H1 (cell line): Measurements from ENCODE around the gene ELFN1. TPM values are rescaled to one million over a fixed set of nuclear protein-coding genes. Genes with fewer than 3 reads are reported as not detected.

Source experiments
- CTCF ChIA-PET: fragments of 300-600 bp; sonication (Branson Sonifier 250); formaldehyde crosslinking; loops from one replicate; lab custom pipeline; 2021; ENCODE audit not compliant: partially characterized antibody; lab: Charles Lee
- POLR2A ChIA-PET: fragments of 300-600 bp; sonication (Branson Sonifier 250); formaldehyde crosslinking; loops from one replicate; lab custom pipeline; 2021; ENCODE audit warnings: inconsistent platforms; ENCODE audit not compliant: partially characterized antibody; lab: Charles Lee
- DNase-seq, 2 experiments: peaks; one replicate each; pipeline versions ENCODE4 v3.0.0 to v3.0.0-alpha.2; 2010 to 2022; ENCODE audit warnings: low spot score in 2 of 2, low read depth in 1 of 2, mixed read lengths in 1 of 2
- FAIRE-seq: peaks from 2 replicates; lab custom pipeline; 2011; peaks lifted over from hg19 to GRCh38; lab: Jason Lieb, UNC
- H2AFZ ChIP-seq: 2 replicates; pipeline ENCODE4 v1.8.1; 2012; ENCODE audit warnings: low read length, inconsistent platforms
- H2AK5ac ChIP-seq: 2 replicates; pipeline ENCODE4 v1.6.1; 2013; ENCODE audit warnings: low read depth, low read length
- H2BK120ac ChIP-seq: replicated peaks from 2 replicates; pipeline ENCODE3; 2013; ENCODE audit warnings: low read depth, low read length, inconsistent platforms
- H2BK12ac ChIP-seq: 2 replicates; pipeline ENCODE4 v1.6.1; 2013; ENCODE audit warnings: low read depth, low read length
- H2BK15ac ChIP-seq: 2 replicates; pipeline ENCODE4 v1.6.1; 2013; ENCODE audit warnings: low read length
- H2BK20ac ChIP-seq: 2 replicates; pipeline ENCODE4 v1.6.1; 2013; ENCODE audit warnings: low read length
- H2BK5ac ChIP-seq: 2 replicates; pipeline ENCODE4 v1.6.1; 2013; ENCODE audit warnings: low read depth, low read length
- H3K14ac ChIP-seq: 2 replicates; pipeline ENCODE4 v1.6.1; 2013; ENCODE audit warnings: inconsistent platforms; ENCODE audit not compliant: insufficient read length
- H3K18ac ChIP-seq: 2 replicates; pipeline ENCODE4 v1.6.1; 2013; ENCODE audit warnings: low read length; ENCODE audit errors: extremely low read depth
- H3K23ac ChIP-seq: 2 replicates; pipeline ENCODE4 v1.6.1; 2013; ENCODE audit warnings: inconsistent platforms; ENCODE audit not compliant: insufficient read length
- H3K23me2 ChIP-seq: 2 replicates; pipeline ENCODE4 v1.6.1; 2013; ENCODE audit warnings: low read depth, low read length
- H3K27ac ChIP-seq: 2 replicates; pipeline ENCODE4 v1.6.1; 2011; ENCODE audit warnings: low read depth, low read length, inconsistent platforms
- H3K27me3 ChIP-seq, 4 experiments: replicated peaks in 1 of 4; 1 replicate in 1 of 4; 2 replicates in 3 of 4; pipeline versions ENCODE4 v1.6.1 to v1.8.1; 2011 to 2013; ENCODE audit warnings: low read length in 3 of 4, mild to moderate bottlenecking in 3 of 4, inconsistent platforms in 2 of 4, mixed read lengths in 2 of 4, moderate library complexity in 1 of 4; ENCODE audit not compliant: control insufficient read depth in 3 of 4, insufficient read depth in 3 of 4; ENCODE audit errors: extremely low read depth in 1 of 4
- H3K36me3 ChIP-seq, 4 experiments: 2 replicates each; pipeline versions ENCODE4 v1.6.1 to v1.8.1; 2011 to 2013; ENCODE audit warnings: mild to moderate bottlenecking in 4 of 4, low read length in 3 of 4, moderate library complexity in 2 of 4, control low read depth in 1 of 4, inconsistent platforms in 1 of 4; ENCODE audit not compliant: insufficient read depth in 4 of 4, control insufficient read depth in 2 of 4
- H3K4ac ChIP-seq: replicated peaks from 2 replicates; pipeline ENCODE3; 2013; ENCODE audit warnings: low read length, low read depth, mixed read lengths, inconsistent platforms; ENCODE audit not compliant: insufficient read length
- H3K4me1 ChIP-seq, 4 experiments: replicated peaks in 1 of 4; 1 replicate in 1 of 4; 2 replicates in 3 of 4; pipeline versions ENCODE4 v1.6.1 to v1.8.1; 2011 to 2013; ENCODE audit warnings: low read length in 3 of 4, inconsistent platforms in 2 of 4, mixed read lengths in 1 of 4; ENCODE audit not compliant: insufficient read depth in 4 of 4, control insufficient read depth in 3 of 4
- H3K4me2 ChIP-seq, 2 experiments: 2 replicates each; pipeline versions ENCODE4 v1.6.1 to v1.8.1; 2011 to 2013; ENCODE audit warnings: low read depth in 2 of 2, low read length in 2 of 2, control low read depth in 1 of 2, inconsistent platforms in 1 of 2, mild to moderate bottlenecking in 1 of 2; ENCODE audit not compliant: insufficient read depth in 1 of 2
- H3K4me3 ChIP-seq, 4 experiments: fragments of 200-600, 300-600 bp in 1 of 4; sonication (generic), shearing (Covaris generic), sonication (Bioruptor Twin) in 1 of 4; 2 replicates each; pipeline versions ENCODE4 v1.5.1 to v1.8.1; 2011 to 2016; ENCODE audit warnings: low read length in 4 of 4, low read depth in 3 of 4, control low read depth in 2 of 4, inconsistent platforms in 2 of 4, mild to moderate bottlenecking in 2 of 4, mixed read lengths in 1 of 4, moderate library complexity in 1 of 4; ENCODE audit not compliant: insufficient read depth in 2 of 4; ENCODE audit errors: extremely low read depth in 1 of 4
- H3K56ac ChIP-seq: replicated peaks from 2 replicates; pipeline ENCODE3; 2013; ENCODE audit warnings: low read depth, mild to moderate bottlenecking, mixed read lengths, low read length, inconsistent platforms; ENCODE audit not compliant: insufficient read length
- H3K79me1 ChIP-seq: 2 replicates; pipeline ENCODE4 v1.6.1; 2013; ENCODE audit warnings: low read depth, low read length, control low read depth
- H3K79me2 ChIP-seq, 2 experiments: 2 replicates each; pipeline versions ENCODE4 v1.6.1 to v1.8.1; 2012 to 2013; ENCODE audit warnings: low read length in 2 of 2, mild to moderate bottlenecking in 2 of 2, inconsistent platforms in 1 of 2; ENCODE audit not compliant: insufficient read depth in 2 of 2, control insufficient read depth in 1 of 2
- H3K9ac ChIP-seq, 4 experiments: replicated peaks in 1 of 4; 1 replicate in 1 of 4; 2 replicates in 3 of 4; pipeline versions ENCODE4 v1.6.1 to v1.8.1; 2011 to 2013; ENCODE audit warnings: low read depth in 3 of 4, low read length in 3 of 4, control low read depth in 2 of 4, mild to moderate bottlenecking in 2 of 4, moderate library complexity in 2 of 4, inconsistent platforms in 1 of 4; ENCODE audit errors: extremely low read depth in 1 of 4
- H3K9me3 ChIP-seq, 2 experiments: 2 replicates each; pipeline versions ENCODE4 v1.6.1 to v1.8.1; 2012 to 2013; ENCODE audit warnings: mild to moderate bottlenecking in 2 of 2, moderate library complexity in 2 of 2, control low read depth in 1 of 2, inconsistent platforms in 1 of 2, low read depth in 1 of 2, low read length in 1 of 2, mixed read lengths in 1 of 2; ENCODE audit not compliant: insufficient read depth in 2 of 2
- H4K20me1 ChIP-seq, 2 experiments: replicated peaks in 1 of 2; 2 replicates each; pipeline versions ENCODE3 to v1.8.1; 2011 to 2013; ENCODE audit warnings: inconsistent platforms in 2 of 2, low read length in 2 of 2, mild to moderate bottlenecking in 1 of 2; ENCODE audit not compliant: insufficient read depth in 2 of 2, control insufficient read depth in 1 of 2
- H4K5ac ChIP-seq: 2 replicates; pipeline ENCODE4 v1.6.1; 2013; ENCODE audit warnings: low read length, low read depth, mixed read lengths, inconsistent platforms; ENCODE audit not compliant: insufficient read length
- H4K8ac ChIP-seq: 2 replicates; pipeline ENCODE4 v1.8.0; 2013; ENCODE audit warnings: mild to moderate bottlenecking, moderate library complexity, low read length, inconsistent platforms; ENCODE audit not compliant: insufficient read depth; ENCODE audit errors: extremely low read depth
- H4K91ac ChIP-seq: replicated peaks from 2 replicates; pipeline ENCODE3; 2013; ENCODE audit warnings: low read length, mixed read lengths, inconsistent platforms; ENCODE audit not compliant: insufficient read length
- ASH2L ChIP-seq: fragments of 200-600, 300-600 bp; sonication (generic); IDR thresholded peaks from one replicate; pipeline ENCODE4 v1.7.1; 2017; ENCODE audit warnings: low read length
- CHD1 ChIP-seq: IDR thresholded peaks from 2 replicates; pipeline ENCODE4 v1.6.1; 2012; ENCODE audit warnings: low read depth, low read length, improper control_type of control experiment
- CHD2 ChIP-seq: IDR thresholded peaks from 2 replicates; pipeline ENCODE4 v1.6.1; 2012; ENCODE audit warnings: low read length, improper control_type of control experiment
- CREB1 ChIP-seq: IDR thresholded peaks from 2 replicates; pipeline ENCODE4 v1.6.1; 2012; ENCODE audit warnings: inconsistent platforms
- EGR1 ChIP-seq: IDR thresholded peaks from 2 replicates; pipeline ENCODE4 v1.6.1; 2011; ENCODE audit warnings: low read depth, low read length, borderline replicate concordance
- HDAC6 ChIP-seq: IDR thresholded peaks from one replicate; pipeline ENCODE4 v1.7.1; 2012; ENCODE audit warnings: low read depth, mild to moderate bottlenecking, inconsistent platforms, low read length, moderate library complexity
- KDM4A ChIP-seq: IDR thresholded peaks from one replicate; pipeline ENCODE4 v1.7.1; 2012; ENCODE audit warnings: low read depth, mild to moderate bottlenecking, moderate library complexity, low read length, inconsistent platforms; ENCODE audit not compliant: severe bottlenecking
- MAFK ChIP-seq: IDR thresholded peaks from 2 replicates; pipeline ENCODE4 v1.6.1; 2012; ENCODE audit warnings: low read depth, mild to moderate bottlenecking, improper control_type of control experiment, low read length
- POLR2AphosphoS5 ChIP-seq: IDR thresholded peaks from 2 replicates; pipeline ENCODE4 v1.6.1; 2011; ENCODE audit warnings: low read depth, low read length
- RAD21 ChIP-seq, 2 experiments: IDR thresholded peaks in 1 of 2; conservative IDR thresholded peaks in 1 of 2; 2 replicates each; pipeline ENCODE4 v1.6.1; 2011; ENCODE audit warnings: low read depth in 2 of 2, low read length in 2 of 2, improper control_type of control experiment in 1 of 2, inconsistent platforms in 1 of 2, mild to moderate bottlenecking in 1 of 2, moderate library complexity in 1 of 2
- RNF2 ChIP-seq: fragments of 200-900, 300-1000 bp; sonication (generic); IDR thresholded peaks from 2 replicates; pipeline ENCODE4 v1.7.1; 2016; ENCODE audit warnings: borderline replicate concordance, low read depth, mild to moderate bottlenecking, antibody characterized with exemption, low read length; ENCODE audit not compliant: poor library complexity, severe bottlenecking; ENCODE audit errors: missing control alignments
- SAP30 ChIP-seq: fragments of 300-600 bp; sonication (generic); IDR thresholded peaks from 2 replicates; pipeline ENCODE4 v1.7.1; 2012; ENCODE audit warnings: low read length, moderate library complexity, mild to moderate bottlenecking, inconsistent platforms; ENCODE audit not compliant: insufficient read depth, insufficient replicate concordance
- SP4 ChIP-seq: IDR thresholded peaks from 2 replicates; pipeline ENCODE4 v1.6.1; 2012; ENCODE audit warnings: low read length, inconsistent platforms
- SUZ12 ChIP-seq: fragments of 200-600 bp; sonication (generic); IDR thresholded peaks from 2 replicates; pipeline ENCODE4 v1.6.1; 2012; ENCODE audit warnings: mild to moderate bottlenecking, inconsistent platforms, low read length, moderate library complexity, mixed read lengths
- TAF1 ChIP-seq: IDR thresholded peaks from 2 replicates; pipeline ENCODE4 v1.6.1; 2011; ENCODE audit warnings: mild to moderate bottlenecking, low read depth, low read length
- WGBS, 2 experiments: shearing (Covaris generic) in 1 of 2; methylation state at CpG; one replicate each; pipeline versions ENCODE4 v1.1.6 to v1.1.7; 2013 to 2015; ENCODE audit warnings: low lambda C conversion rate in 2 of 2, mixed read lengths in 2 of 2, inconsistent platforms in 1 of 2, low coverage in 1 of 2, missing lambda C conversion rate in 1 of 2; ENCODE audit not compliant: insufficient replicate concordance in 2 of 2, insufficient coverage in 1 of 2, insufficient read length in 1 of 2; ENCODE audit errors: extremely low coverage in 1 of 2, missing lambda C conversion rate in 1 of 2; 5-methylcytosine and 5-hydroxymethylcytosine counted together
- polyA plus RNA-seq, 7 experiments: library from polyadenylated mRNA; depleted of rRNA in 3 of 7; stranded (reverse) in 5 of 7; unstranded in 2 of 7; fragments of >200 nt in 5 of 7; fragments of 200-250 nt in 2 of 7; gene quantifications; 1 replicate in 5 of 7; 2 replicates in 1 of 7; 4 replicates in 1 of 7; pipeline versions ENCODE4 v1.2.1 to v1.2.3, GENCODE V29; 2011 to 2013; ENCODE audit warnings: missing spikeins in 2 of 7, mixed read lengths in 2 of 7
- total RNA-seq: library from RNA; stranded (reverse); fragmentation: NEBNext Ultra II Directional; extraction: Animal tissue kit (Norgen Biotek cat#: 25700); gene quantifications from 2 replicates; pipeline ENCODE4 v1.2.1, GENCODE V29; 2021

The ELFN1 gene
- total and polyA plus RNA-seq, 2 of the 8 experiments (the other 6 are each of a cell fraction or from before 2014, with no cell fraction given), result 2.0 to 4.5 TPM

- Histone ChIP-seq H4K5ac (no peak overlapping the region), H2BK5ac (no peak overlapping the region; the same call in 1 of the 2 replicates), H2BK120ac (no peak overlapping the region), H3K23me2 (no peaks in the 10 kb centered on the region; the same call in 1 of the 2 replicates), H3K79me2 (no peaks in the 10 kb centered on the region), H3K4me2 (no peak overlapping the region), H4K91ac (no peak overlapping the region), H3K9me3 (no peaks in the 10 kb centered on the region), H2BK12ac (no peak overlapping the region), H2AK5ac (no peak overlapping the region; the same call in 1 of the 2 replicates), H3K9ac (no peak overlapping the region), H3K27ac (no peak overlapping the region), H2BK15ac (no peak overlapping the region), H3K23ac (no peak overlapping the region), H3K4me3 (no peak overlapping the region), H2AFZ (no peak overlapping the region), H3K79me1 (no peaks in the 10 kb centered on the region), H3K4me1 (peaks cover 0 to 3% (median 0%) of the 10 kb centered on the region in 4 experiments; a peak in 2 of 7 replicates), H2BK20ac (no peak overlapping the region), H3K27me3 (peaks cover 0 to 2% (median 0%) of the 10 kb centered on the region in 4 experiments; a peak in 2 of 7 replicates), H3K36me3 (no peaks in the 10 kb centered on the region), H3K14ac (no peak overlapping the region), H4K8ac (no peak overlapping the region; the same call in 1 of the 2 replicates), H3K56ac (no peak overlapping the region), H4K20me1 (peaks cover 0 to 4% of the 10 kb centered on the region in 2 experiments), H3K18ac (no peak overlapping the region), H3K4ac (no peak overlapping the region)
- CTCF ChIA-PET, result interaction anchor here (0.6 to 1.8 kb wide), 5 partner anchors 9 to 105 kb away, joined by 3 to 4 read pairs (median 3); no protein-coding TSS in a partner anchor
- DNase-seq (no peak), FAIRE-seq (no peak)
- POLR2A ChIA-PET, result no interaction called here
- 90% methylated on average over 15 of the region's 15 CpGs; no CpG with 5 or more reads in 1 of the 2 experiments for WGBS, 2 experiments
- no peak for TF ChIP-seq SP4
- TF ChIP-seq CHD1, result no peak
- TF ChIP-seq EGR1, result no peak
- no peak for TF ChIP-seq MAFK
- no peak for TF ChIP-seq CREB1
- no peak for TF ChIP-seq ASH2L
- TF ChIP-seq SUZ12, result no peak
- TF ChIP-seq CHD2, result no peak
- TF ChIP-seq SAP30, result no peak
- no peak for TF ChIP-seq HDAC6
- no peak for TF ChIP-seq RNF2
- TF ChIP-seq RAD21 (IDR thresholded peaks at IDR 0.05 in 1 of 2, conservative IDR thresholded peaks at IDR 0.05 in 1 of 2; ENCODE audit: low read depth in 2 of 2, low read length in 2 of 2), result no peak
- no peak for TF ChIP-seq TAF1
- no peak for TF ChIP-seq KDM4A
- TF ChIP-seq POLR2AphosphoS5, result no peak
Observed at GRCh38 chr7:1654111-1654510, 16.0 kb upstream of the ELFN1 start.
